A549 (cell line): Measurements from ENCODE around the gene ADCYAP1R1. TPM values are rescaled to one million over a fixed set of nuclear protein-coding genes. Genes with fewer than 3 reads are reported as not detected.

Experiments used
- polyA plus RNA-seq, 4 experiments: library from polyadenylated mRNA; depleted of rRNA in 3 of 4; stranded (reverse); fragments of >200 nt; fragmentation: RNase III in 1 of 4; extraction: RNeasy Plus Mini Kit Qiagen cat#74134 plus additional on column Dnase treatment in 1 of 4; gene quantifications; 2 replicates in 3 of 4; 3 replicates in 1 of 4; pipeline ENCODE4 v1.2.3, GENCODE V29; 2011 to 2017
- small RNA-seq, 6 experiments: library from RNA; depleted of rRNA; stranded (forward); fragments of <200 nt; gene quantifications; one replicate each; pipeline ENCODE3, GENCODE V24; 2012

ADCYAP1R1 gene
- polyA plus RNA-seq, 2 of the 4 experiments (the other 2 are of a cell fraction) = 0.01 TPM; not detected in 1

Small RNAs within 50 kb of the gene (small RNA-seq; reads per million reads assigned to genes)
- 0 reads per million in 6 experiments for gene AC006466.1

Other genes with a start within 250 kb of the ADCYAP1R1 start
- gene AQP1, start 140.5 kb upstream of the ADCYAP1R1 start, polyA plus RNA-seq (2011; rRNA removed) = 0.53 and 0.58 TPM in 2 replicates
- gene AQP1, start 140.5 kb upstream of the ADCYAP1R1 start, polyA plus RNA-seq (2017; fragmentation: RNase III; extraction: RNeasy Plus Mini Kit Qiagen cat#74134 plus additional on column Dnase treatment) = 0.49 to 0.55 TPM (median 0.50 TPM) in 3 replicates
- gene GHRHR, start 88.4 kb upstream of the ADCYAP1R1 start, polyA plus RNA-seq (2011; rRNA removed) = not detected in 2 replicates
- gene GHRHR, start 88.4 kb upstream of the ADCYAP1R1 start, polyA plus RNA-seq (2017; fragmentation: RNase III; extraction: RNeasy Plus Mini Kit Qiagen cat#74134 plus additional on column Dnase treatment) = not detected in 3 replicates